NOMO-1 treated with DMSO at 0.1 percent for 48 hours (cell line): ENCODE measurements around the gene KRT26.
"Not testable (repeated sequence)": the region's sequence is repeated elsewhere in the genome, so short reads cannot be mapped to it uniquely, and the experiment has no call there.

Source experiments
- DNase-seq: peaks from one replicate; lab custom pipeline; 2025; ENCODE audit not compliant: unreplicated experiment; lab: John Stamatoyannopoulos, UW

Gene KRT26, protein sequence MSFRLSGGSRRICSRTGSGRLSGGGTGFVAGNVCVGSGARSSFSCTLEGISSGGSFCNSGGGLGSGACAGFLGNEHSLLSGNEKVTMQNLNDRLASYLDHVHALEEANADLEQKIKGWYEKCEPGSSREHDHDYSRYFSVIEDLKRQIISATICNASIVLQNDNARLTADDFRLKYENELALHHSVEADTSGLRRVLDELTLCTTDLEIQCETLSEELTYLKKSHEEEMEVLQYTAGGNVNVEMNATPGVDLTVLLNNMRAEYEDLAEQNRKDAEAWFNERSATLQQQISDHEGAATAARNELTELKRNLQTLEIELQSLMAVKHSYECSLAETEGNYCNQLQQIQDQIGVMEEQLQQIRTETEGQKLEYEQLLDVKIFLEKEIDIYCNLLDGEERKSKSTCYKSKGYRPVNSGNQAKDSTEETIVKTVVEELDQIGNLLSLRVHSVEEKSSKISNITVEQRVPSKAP

GRCh38 chr17:40772101-40772500, at the start of gene KRT26:
TSS of gene KRT26 (minus strand) at chr17:40772201. CDS start at chr17:40772113, 88 bp downstream.
- DNase-seq: no peak

DNA sequence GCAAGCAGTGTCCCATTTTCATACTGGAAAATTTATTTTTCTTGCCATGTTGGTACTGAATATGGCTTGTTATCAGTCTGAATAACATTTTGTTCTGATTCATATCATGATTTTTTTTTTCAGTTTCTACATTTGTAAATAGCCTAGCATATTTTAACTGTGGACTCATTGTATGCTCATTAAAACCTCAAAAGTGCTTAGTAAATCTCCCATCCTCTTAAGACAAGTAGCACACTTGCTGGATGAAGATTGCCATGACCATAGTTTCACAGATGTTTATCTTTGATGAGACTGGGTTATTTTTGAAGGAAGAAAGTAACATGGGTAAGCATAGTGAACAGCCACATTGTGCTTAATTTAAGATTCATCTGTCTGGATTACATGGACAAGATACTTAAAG, 49.5 kb upstream of the KRT26 start:
- no peak for DNase-seq

- peak; percentile 29 for DNase-seq
Observed at GRCh38 chr17:40820228-40820838, 48.3 kb upstream of the KRT26 start.

DNA sequence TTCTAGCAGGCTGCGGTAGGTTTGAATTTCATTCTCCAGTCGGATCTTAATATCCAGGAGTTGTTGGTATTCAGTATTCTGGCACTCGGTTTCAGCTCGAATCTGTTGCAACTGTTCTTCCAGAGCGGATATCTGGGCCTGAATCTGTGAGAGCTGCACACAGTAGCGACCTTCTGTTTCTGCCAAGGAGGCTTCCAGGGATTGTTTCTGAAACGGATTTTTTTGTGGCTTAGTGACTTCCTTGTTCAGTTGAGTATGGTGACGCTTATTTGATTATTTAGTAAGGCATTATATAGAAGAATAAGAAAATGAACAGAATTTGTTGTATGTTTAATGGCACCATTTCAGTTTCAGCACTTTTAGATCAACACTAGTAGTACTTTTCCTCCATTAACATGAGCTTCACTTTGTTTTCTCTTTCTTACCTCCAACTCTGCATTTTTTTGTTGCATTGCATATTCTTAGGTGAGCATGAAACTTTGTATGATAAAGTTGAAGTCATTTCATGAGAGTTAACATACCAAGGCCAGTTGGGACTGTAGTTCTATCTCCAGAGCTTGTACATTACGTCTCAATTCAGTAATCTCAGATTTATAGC, 47.6 kb upstream of the KRT26 start:
- DNase-seq: peak; percentile 10

GRCh38 chr17:40818733-40819527, 46.9 kb upstream of the KRT26 start:
- peak; percentile 76 for DNase-seq

GRCh38 chr17:40818343-40818732, 46.3 kb upstream of the KRT26 start:
- peak; percentile 4 for DNase-seq

GRCh38 chr17:40817103-40817682, 45.2 kb upstream of the KRT26 start:
- no peak for DNase-seq

GRCh38 chr17:40816569-40816968, 44.6 kb upstream of the KRT26 start:
- DNase-seq: no peak

DNA sequence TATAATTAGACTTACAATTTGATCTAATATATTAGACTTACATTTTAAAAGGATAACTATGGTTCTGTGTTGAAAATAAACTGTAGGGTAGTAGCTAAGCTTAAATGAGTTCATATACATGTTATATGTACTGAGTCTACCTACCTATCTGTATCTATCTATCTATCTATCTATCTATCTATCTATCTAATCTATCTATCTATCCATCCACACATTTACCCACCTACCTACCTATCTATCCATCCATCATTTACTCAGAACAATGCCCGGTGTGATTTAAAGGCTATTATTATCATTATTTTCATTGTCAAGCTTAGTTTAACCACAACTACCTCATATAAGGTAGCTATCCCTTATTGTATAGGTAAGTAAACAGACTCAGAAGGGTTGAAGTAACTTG, 43.4 kb upstream of the KRT26 start:
- no peak for DNase-seq

DNA sequence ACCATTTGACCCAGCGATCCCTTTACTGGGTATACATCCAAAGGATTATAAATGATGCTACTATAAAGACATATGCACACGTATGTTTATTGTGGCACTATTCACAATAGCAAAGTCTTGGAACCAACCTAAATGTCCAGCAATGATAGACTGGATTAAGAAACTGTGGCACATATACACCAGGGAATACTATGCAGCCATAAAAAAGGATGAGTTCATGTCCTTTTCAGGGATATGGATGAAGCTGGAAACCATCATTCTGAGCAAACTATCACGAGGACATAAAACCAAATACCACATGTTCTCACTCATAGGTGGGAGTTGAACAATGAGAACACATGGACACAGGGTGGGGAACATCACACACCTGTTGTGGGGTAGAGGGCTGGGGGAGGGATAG, 42.7 kb upstream of the KRT26 start:
- not testable (repeated sequence) for DNase-seq

GRCh38 chr17:40813804-40814203, 41.8 kb upstream of the KRT26 start:
- no peak for DNase-seq

GRCh38 chr17:40812639-40813038, 40.6 kb upstream of the KRT26 start:
- no peak for DNase-seq

- DNase-seq: no peak
Observed at GRCh38 chr17:40810494-40810893, 38.5 kb upstream of the KRT26 start.

- DNase-seq: no peak
Observed at GRCh38 chr17:40809721-40810421, 37.9 kb upstream of the KRT26 start.

- DNase-seq: no peak
Observed at GRCh38 chr17:40806131-40806530, 34.1 kb upstream of the KRT26 start.

GRCh38 chr17:40803617-40804082, 31.6 kb upstream of the KRT26 start:
- peak; percentile 74 for DNase-seq

DNA sequence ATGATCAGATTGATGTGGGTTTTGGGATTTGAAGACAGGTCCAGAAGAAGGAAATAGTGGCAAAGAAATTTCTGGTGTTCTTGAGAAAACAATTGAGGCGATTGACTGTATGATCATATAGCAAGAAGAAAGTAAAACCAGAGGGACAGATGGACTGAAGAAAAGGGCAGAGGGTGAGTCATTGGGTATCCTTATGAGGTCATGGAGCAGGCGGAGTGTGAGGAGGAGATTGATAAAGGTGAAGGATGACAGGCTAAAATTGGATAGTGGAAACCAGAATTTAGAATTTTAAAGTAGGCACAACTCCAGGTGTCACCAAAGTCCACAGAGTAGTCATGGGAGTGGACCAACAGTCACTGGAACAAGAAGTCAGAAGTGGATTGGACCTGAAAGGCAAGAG, 29.2 kb upstream of the KRT26 start:
- no peak for DNase-seq

DNA sequence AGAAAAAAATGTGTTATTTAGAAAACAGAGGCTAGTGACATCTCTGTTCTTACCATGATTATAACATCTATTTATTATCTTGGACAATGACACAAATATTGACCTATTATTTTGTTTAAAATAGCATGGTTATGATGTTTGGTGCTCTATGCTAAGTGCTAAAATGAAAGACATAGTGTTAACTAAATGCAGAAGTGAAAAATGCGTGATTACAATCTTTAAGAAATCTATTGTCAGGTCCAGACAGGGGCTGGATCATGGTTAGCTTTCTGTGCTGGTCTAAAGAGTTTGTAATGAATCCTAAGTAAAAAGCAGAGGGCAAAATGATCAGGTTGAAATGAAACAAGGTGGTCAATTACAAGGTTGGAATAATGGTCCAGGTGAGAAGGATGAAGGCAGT, 28.4 kb upstream of the KRT26 start:
- DNase-seq: no peak

GRCh38 chr17:40799859-40800258, 27.9 kb upstream of the KRT26 start, which contains the start of gene KRT28:
TSS of gene KRT28 (minus strand) at chr17:40799959. CDS start at chr17:40799893, 66 bp downstream.
- no peak for DNase-seq

- no peak for DNase-seq
Observed at GRCh38 chr17:40796846-40797245, 24.8 kb upstream of the KRT26 start.
